ENCODE data around the gene GH1. TPM values are rescaled to one million over a fixed set of nuclear protein-coding genes. Genes with fewer than 3 reads are reported as not detected.

Gene GH1
- total RNA-seq, 2 experiments from 2014 or later: 0.43 TPM; not detected in 1

DNA sequence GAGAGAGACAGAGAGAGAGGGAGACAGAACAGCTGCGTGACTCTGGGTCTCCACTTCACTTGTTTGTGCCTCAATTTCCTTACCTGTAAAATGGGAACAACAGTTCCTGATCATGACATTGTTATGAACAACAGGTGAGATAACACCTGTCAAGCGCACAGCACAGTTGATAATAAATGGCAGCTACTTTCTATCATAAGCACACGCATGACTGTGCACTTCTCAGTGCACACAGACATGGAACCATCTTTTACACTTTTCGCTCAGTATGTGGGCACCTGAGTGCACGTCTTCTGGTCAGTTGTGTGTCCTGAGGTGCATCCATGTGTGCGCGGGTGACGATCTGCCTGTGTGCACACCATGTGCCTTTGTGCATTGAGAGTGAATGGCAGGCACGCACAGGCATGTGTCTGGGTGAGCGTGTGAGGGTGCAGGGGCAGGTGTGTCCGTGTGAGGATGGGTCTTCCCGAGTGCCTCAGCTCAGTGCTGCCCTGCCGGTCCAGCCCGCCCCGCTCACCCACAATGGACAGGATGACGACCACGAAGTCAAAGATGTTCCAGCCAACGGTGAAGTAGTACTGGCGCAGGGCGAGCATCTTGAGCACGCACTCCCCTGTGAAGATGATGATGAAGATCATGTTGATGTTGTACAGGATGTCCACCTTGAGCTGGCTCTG is 23.8 kb upstream of the GH1 start:
- H3K27ac Mint-ChIP-seq: no peak overlapping the region

DNA sequence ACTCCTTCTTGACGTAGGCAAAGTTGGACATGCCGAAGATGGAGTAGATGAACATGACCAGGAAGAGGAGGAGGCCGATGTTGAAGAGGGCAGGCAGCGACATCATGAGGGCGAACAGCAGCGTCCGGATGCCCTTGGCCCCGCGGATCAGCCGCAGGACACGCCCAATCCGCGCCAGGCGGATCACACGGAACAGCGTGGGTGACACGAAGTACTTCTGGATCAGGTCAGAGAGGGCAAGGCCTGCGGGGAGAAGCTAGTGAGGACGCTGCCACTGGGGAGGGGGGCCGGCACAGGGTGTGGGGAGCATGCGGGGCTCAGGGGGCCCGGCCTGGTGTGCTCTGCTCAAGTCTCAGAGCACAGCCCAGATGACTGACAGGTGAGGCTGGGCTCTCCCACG is 23.1 kb upstream of the GH1 start:
- Mint-ChIP-seq H3K9me3 (no peaks in the 10 kb centered on the region), H3K27me3 (no peaks in the 10 kb centered on the region), H3K4me3 (no peak overlapping the region), H3K27ac (no peak overlapping the region), H3K4me1 (ENCODE audit: low read depth) (peaks cover 15% of the 10 kb centered on the region), H3K36me3 (no peaks in the 10 kb centered on the region)
- DNase-seq: no peak
- intact Hi-C loops (cut with micrococcal nuclease): no loop called here
- POLR2A ChIA-PET: no interaction called here
- CTCF ChIA-PET: interaction anchor here (1.2 kb wide), 1 partner anchor 10 kb away, joined by 3 read pairs; the partner anchor contains the start of gene CD79B

More for the DNA sequence above, 23.8 kb upstream of the GH1 start:
- H3K4me1 Mint-ChIP-seq (ENCODE audit: low read depth): peaks cover 16% of the 10 kb centered on the region
- no peaks in the 10 kb centered on the region for H3K36me3 Mint-ChIP-seq
- no peaks in the 10 kb centered on the region for H3K27me3 Mint-ChIP-seq
- no peak overlapping the region for H3K4me3 Mint-ChIP-seq
- DNase-seq: no peak
- no peaks in the 10 kb centered on the region for H3K9me3 Mint-ChIP-seq
- intact Hi-C loops (cut with micrococcal nuclease): no loop called here
- ChIA-PET POLR2A (no interaction called here), CTCF (interaction anchor here (1.2 kb wide), 1 partner anchor 10 kb away, joined by 3 read pairs; the partner anchor contains the start of gene CD79B)

DNA sequence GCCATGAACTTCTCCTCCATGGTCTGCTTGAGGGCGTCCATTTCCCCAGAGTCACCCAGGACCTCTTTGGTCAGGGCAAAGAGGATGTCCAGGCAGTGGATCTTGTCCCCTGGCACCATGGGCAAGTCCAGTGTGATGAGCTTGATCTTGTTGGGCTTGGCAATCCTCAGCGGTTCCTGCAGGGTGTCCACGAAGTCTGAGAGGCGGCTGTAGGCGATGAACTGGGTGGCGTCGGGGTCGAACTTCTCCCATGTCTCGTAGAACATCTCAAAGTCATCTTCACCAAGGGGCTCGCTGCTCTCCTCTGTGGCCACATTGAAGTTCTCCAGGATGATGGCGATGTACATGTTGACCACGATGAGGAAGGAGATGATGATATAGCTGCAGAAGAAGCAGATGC is 22.5 kb upstream of the GH1 start:
- Mint-ChIP-seq H3K27ac (no peak overlapping the region), H3K9me3 (no peaks in the 10 kb centered on the region), H3K4me1 (ENCODE audit: low read depth) (peaks cover 10% of the 10 kb centered on the region), H3K27me3 (no peaks in the 10 kb centered on the region), H3K4me3 (no peak overlapping the region), H3K36me3 (no peaks in the 10 kb centered on the region)
- ChIA-PET POLR2A (no interaction called here), CTCF (no interaction called here)
- DNase-seq: no peak
- intact Hi-C loops (cut with micrococcal nuclease): no loop called here

DNA sequence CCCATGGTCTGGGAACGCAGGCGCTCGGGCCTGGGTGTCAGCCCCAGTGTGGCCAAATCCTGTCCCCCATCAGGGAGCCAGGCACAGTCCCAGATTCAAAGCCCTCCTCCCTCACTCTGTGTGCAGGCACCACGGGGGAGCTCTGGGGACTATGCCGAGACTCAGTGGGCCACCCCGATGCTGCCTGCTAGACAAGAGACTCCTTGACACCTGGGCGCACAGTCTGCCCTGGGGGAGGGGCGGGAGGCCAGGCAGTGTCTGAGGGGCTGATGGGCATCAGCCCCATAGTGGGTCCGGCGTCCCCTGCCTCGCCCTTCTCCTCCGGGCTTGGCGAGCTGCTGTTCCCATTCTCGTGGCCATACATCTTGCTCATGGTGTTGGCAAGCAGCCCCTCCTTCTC is 21.9 kb upstream of the GH1 start:
- POLR2A ChIA-PET: no interaction called here
- intact Hi-C loops (cut with micrococcal nuclease): no loop called here
- no peak overlapping the region for H3K4me3 Mint-ChIP-seq
- H3K36me3 Mint-ChIP-seq: no peaks in the 10 kb centered on the region
- H3K27me3 Mint-ChIP-seq: no peaks in the 10 kb centered on the region
- no peak for DNase-seq
- no peak overlapping the region for H3K27ac Mint-ChIP-seq
- H3K9me3 Mint-ChIP-seq: no peaks in the 10 kb centered on the region
- CTCF ChIA-PET: interaction anchor here (0.5 to 1.2 kb wide), 3 partner anchors 10 to 70 kb away, joined by 3 to 5 read pairs (median 3); no protein-coding TSS in a partner anchor
- H3K4me1 Mint-ChIP-seq (ENCODE audit: low read depth): peaks cover 4% of the 10 kb centered on the region

DNA sequence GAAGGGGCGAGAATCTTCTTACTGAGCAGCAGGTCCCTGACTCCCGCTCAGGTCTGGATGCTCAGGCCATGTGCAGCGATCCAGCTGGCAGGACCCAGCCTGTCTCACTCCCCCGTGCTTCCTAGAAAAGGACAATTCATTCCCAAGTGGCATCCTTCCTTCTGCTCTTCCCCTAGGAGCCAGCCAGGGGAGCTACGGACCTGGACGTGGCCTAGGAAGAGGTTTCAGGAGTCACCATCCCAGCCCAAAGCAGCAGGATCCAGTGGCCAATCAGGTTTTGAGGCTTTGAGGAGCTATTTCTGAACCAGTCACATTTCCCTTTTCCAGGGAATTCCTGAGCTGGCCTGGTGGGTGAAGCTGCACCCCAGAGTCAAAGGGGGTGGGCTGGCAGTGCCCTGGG is 21.2 kb upstream of the GH1 start:
- H3K27ac Mint-ChIP-seq: no peak overlapping the region
- ChIA-PET POLR2A (no interaction called here), CTCF (interaction anchor here (1.0 to 1.3 kb wide), 3 partner anchors 9 to 193 kb away, joined by 3 to 6 read pairs (median 5); no protein-coding TSS in a partner anchor)
- intact Hi-C loops (cut with micrococcal nuclease): no loop called here
- no peaks in the 10 kb centered on the region for H3K9me3 Mint-ChIP-seq
- no peak for DNase-seq
- no peaks in the 10 kb centered on the region for H3K36me3 Mint-ChIP-seq
- peaks cover 2% of the 10 kb centered on the region for H3K4me1 Mint-ChIP-seq (ENCODE audit: low read depth)
- no peaks in the 10 kb centered on the region for H3K27me3 Mint-ChIP-seq
- H3K4me3 Mint-ChIP-seq: no peak overlapping the region

DNA sequence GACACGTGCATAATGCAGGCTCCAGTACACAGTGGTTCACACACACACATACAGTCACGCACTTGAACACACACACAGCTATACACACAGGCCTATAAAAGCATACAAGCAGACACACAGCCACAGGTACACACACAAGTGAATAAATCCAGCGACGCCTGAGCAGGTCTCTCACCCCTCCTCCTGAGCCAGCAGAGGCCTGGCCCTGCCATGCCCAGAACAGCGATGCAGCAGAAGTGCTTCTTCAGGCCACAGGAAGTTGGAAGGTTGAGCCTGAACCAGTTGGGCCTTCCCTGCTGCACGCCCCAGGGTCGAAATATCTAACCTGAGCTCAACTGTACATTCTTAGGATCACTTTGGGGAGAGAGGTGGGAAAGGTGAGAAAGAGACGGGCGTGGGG is 20.8 kb upstream of the GH1 start:
- no peak overlapping the region for H3K4me3 Mint-ChIP-seq
- H3K36me3 Mint-ChIP-seq: no peaks in the 10 kb centered on the region
- peaks cover 2% of the 10 kb centered on the region for H3K4me1 Mint-ChIP-seq (ENCODE audit: low read depth)
- intact Hi-C loops (cut with micrococcal nuclease): no loop called here
- H3K27ac Mint-ChIP-seq: no peak overlapping the region
- ChIA-PET POLR2A (no interaction called here), CTCF (interaction anchor here (1.0 to 1.3 kb wide), 3 partner anchors 8 to 194 kb away, joined by 3 to 6 read pairs (median 5); no protein-coding TSS in a partner anchor)
- H3K9me3 Mint-ChIP-seq: no peaks in the 10 kb centered on the region
- no peak for DNase-seq
- H3K27me3 Mint-ChIP-seq: no peaks in the 10 kb centered on the region

DNA sequence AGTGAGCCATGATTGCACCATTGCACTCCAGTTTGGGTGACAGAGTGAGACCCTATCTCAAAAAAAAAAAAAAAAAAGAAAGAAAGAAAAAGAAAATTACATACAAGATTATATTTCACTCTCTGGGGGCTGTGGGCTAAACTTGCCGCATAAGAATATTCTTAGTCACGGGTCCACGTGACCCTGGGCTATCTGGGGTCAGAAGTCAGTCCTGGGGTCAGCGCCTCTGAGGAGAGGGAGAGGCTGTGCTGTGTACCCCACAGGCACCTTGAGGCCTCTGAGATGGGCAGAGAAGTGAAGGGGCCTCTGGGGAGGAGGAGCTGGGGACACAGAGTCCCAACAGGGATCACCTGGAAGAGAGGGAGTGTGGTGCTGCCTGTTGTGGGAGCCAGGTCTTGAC is 19.3 kb upstream of the GH1 start:
- ChIA-PET POLR2A (no interaction called here), CTCF (interaction anchor here (1.6 kb wide), 1 partner anchor 9 kb away, joined by 6 read pairs; no protein-coding TSS in a partner anchor)
- Mint-ChIP-seq H3K36me3 (no peaks in the 10 kb centered on the region), H3K27ac (no peak overlapping the region), H3K9me3 (no peaks in the 10 kb centered on the region), H3K4me1 (ENCODE audit: low read depth) (peaks cover 2% of the 10 kb centered on the region), H3K4me3 (no peak overlapping the region), H3K27me3 (no peaks in the 10 kb centered on the region)
- no peak for DNase-seq
- intact Hi-C loops (cut with micrococcal nuclease): no loop called here

DNA sequence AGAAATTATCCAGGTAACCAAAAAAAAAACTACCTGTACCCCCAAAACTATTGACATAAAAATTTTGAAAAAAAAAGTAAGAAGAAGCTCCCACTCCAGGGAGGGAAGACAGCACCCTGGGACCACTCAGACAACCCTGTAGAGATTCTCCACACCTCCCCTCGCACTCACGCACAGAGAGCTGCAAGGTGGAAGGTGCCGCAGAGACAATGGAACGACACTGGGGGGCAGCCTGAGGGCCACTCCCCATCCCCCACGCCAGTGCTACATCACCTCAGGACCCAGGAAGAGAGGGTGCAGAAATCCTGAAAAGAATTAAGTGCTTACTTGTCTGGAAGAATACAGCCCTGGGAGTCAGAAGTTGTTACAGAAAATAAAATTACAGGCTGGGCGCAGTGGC is 18.7 kb upstream of the GH1 start:
- CTCF ChIA-PET: interaction anchor here (1.6 to 2.3 kb wide), 2 partner anchors 9 to 92 kb away, joined by 4 to 6 read pairs; no protein-coding TSS in a partner anchor
- Mint-ChIP-seq H3K4me3 (no peak overlapping the region), H3K36me3 (no peaks in the 10 kb centered on the region), H3K9me3 (no peaks in the 10 kb centered on the region), H3K4me1 (ENCODE audit: low read depth) (peaks cover 6% of the 10 kb centered on the region), H3K27me3 (no peaks in the 10 kb centered on the region), H3K27ac (no peak overlapping the region)
- POLR2A ChIA-PET: interaction anchor here (0.6 kb wide), 2 partner anchors 9 to 121 kb away, joined by 3 to 4 read pairs; no protein-coding TSS in a partner anchor
- no peak for DNase-seq
- intact Hi-C loops (cut with micrococcal nuclease): no loop called here

DNA sequence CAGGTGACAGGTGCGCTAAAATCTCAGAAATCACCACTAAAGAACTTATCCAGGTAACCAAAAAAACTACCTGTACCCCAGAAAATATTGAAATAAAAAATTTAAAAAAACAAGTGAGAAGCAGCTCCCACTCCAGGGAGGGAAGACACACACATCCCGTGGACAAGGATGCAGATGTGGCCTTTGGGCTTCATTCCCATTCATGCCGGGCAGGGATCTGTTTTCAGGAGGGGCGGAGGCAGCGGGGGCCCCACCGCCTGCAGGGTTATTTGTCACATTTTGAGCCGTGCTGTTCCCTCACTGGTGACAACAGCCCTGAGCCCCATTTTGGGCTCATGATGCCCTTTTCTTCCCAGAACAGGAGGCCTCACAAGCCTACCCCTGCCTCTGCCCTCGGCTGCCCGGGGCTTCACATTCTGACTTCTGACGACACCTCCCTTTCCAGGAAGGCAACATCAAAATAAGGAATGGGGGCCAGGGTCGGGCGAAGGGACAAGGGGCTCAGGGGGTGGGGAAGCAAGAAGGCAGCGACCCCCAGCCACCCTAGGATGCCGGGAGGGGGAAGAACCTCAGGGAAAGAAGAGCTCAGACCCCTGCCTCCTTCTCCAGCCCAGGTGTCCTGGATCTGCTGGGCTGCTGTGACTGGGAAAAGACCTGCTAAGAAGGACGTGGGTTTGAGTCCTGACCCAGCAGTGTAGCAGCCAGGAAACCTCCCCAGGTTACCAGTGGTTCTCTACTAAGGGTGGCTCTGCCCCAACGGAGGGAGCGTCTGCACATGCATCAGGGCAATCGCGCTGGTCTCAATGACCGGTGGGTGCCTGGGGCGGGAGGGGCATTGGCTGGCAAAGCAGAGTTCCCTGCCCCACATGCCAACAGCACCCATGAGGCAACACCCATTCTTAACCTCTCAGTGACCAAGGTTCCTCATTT is 15.8 kb upstream of the GH1 start:
- no peaks in the 10 kb centered on the region for H3K9me3 Mint-ChIP-seq
- H3K36me3 Mint-ChIP-seq: peaks cover 2% of the 10 kb centered on the region
- H3K4me3 Mint-ChIP-seq: no peak overlapping the region
- no peak overlapping the region for H3K27ac Mint-ChIP-seq
- no peaks in the 10 kb centered on the region for H3K27me3 Mint-ChIP-seq
- peaks cover 19% of the 10 kb centered on the region for H3K4me1 Mint-ChIP-seq (ENCODE audit: low read depth)
- ChIA-PET POLR2A (no interaction called here), CTCF (interaction anchor here (0.5 to 2.4 kb wide), 9 partner anchors 12 to 91 kb away, joined by 3 to 10 read pairs (median 6); no protein-coding TSS in a partner anchor)
- intact Hi-C loops (cut with micrococcal nuclease): loop anchor here (5.0 kb wide), 2 partner anchors 53 to 93 kb away; no protein-coding TSS in a partner anchor
- no peak for DNase-seq

DNA sequence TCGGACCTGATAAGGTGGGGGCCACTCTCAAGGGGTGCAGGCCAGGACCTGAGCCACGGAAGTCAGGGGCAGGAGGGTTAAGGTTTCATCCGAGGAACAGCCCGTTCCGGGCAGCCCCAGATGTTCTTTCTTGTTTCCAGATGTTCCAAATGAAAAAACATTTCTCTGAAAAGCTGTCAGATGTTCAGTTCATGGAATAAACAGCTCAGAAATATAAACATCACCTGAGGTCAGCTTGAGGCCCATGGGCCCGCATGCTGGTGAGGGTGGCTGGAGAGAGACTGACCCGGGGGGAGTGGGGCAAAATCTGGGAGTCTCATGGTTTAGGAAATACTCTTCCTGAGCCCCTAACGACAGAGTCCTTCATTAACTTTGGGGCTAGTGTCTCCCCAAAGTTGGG is 15.0 kb upstream of the GH1 start:
- H3K4me3 Mint-ChIP-seq: no peak overlapping the region
- no peak for DNase-seq
- intact Hi-C loops (cut with micrococcal nuclease): loop anchor here (5.0 kb wide), 2 partner anchors 54 to 94 kb away; no protein-coding TSS in a partner anchor
- ChIA-PET POLR2A (no interaction called here), CTCF (interaction anchor here (1.0 to 3.1 kb wide), 8 partner anchors 13 to 92 kb away, joined by 3 to 18 read pairs (median 7); partner anchors contain the start of gene CSHL1)
- peaks cover 17% of the 10 kb centered on the region for H3K4me1 Mint-ChIP-seq (ENCODE audit: low read depth)
- no peak overlapping the region for H3K27ac Mint-ChIP-seq
- H3K9me3 Mint-ChIP-seq: no peaks in the 10 kb centered on the region
- peaks cover 2% of the 10 kb centered on the region for H3K36me3 Mint-ChIP-seq
- no peaks in the 10 kb centered on the region for H3K27me3 Mint-ChIP-seq

DNA sequence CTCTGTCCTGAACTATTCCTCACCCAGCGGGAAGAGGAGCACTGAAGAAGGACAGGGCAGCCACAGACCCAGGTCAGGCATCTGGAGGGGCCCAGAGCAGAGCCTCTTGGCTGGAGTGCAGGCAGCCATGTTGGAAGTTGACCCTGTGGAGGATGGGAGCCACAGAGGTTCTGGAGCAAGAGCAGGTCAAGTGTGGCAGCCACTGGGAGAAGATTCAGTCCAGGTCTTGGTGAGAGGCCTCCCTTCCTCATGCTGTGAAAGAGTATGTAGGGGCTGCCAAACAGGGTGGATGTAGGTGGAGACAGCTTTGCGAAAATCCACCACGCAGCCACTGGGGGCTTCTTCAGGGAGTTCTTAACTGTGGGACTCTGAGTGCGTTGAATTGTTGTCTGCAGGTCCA is 14.1 kb upstream of the GH1 start:
- Mint-ChIP-seq H3K27me3 (no peaks in the 10 kb centered on the region), H3K36me3 (peaks cover 2% of the 10 kb centered on the region), H3K27ac (peak overlapping the region; percentile 91), H3K4me3 (peak overlapping the region; percentile 95), H3K4me1 (ENCODE audit: low read depth) (peaks cover 17% of the 10 kb centered on the region), H3K9me3 (no peaks in the 10 kb centered on the region)
- CTCF ChIA-PET: interaction anchor here (1.2 to 3.1 kb wide), 12 partner anchors 9 to 487 kb away, joined by 3 to 26 read pairs (median 9); partner anchors contain the start of gene CSHL1
- POLR2A ChIA-PET: interaction anchor here (0.6 to 2.6 kb wide), 2 partner anchors 14 to 926 kb away, joined by 3 to 11 read pairs; no protein-coding TSS in a partner anchor
- intact Hi-C loops (cut with micrococcal nuclease): loop anchor here (1.0 to 5.0 kb wide), 3 partner anchors 14 to 95 kb away; no protein-coding TSS in a partner anchor
- no peak for DNase-seq
